H1 (cell line): ENCODE data around the gene ELOVL6. TPM values are rescaled to one million over a fixed set of nuclear protein-coding genes. Genes with fewer than 3 reads are reported as not detected.

ENCODE experiments used
- CTCF ChIA-PET: fragments of 300-600 bp; sonication (Branson Sonifier 250); formaldehyde crosslinking; loops from one replicate; lab custom pipeline; 2021; ENCODE audit not compliant: partially characterized antibody; lab: Charles Lee
- POLR2A ChIA-PET: fragments of 300-600 bp; sonication (Branson Sonifier 250); formaldehyde crosslinking; loops from one replicate; lab custom pipeline; 2021; ENCODE audit warnings: inconsistent platforms; ENCODE audit not compliant: partially characterized antibody; lab: Charles Lee
- DNase-seq, 2 experiments: peaks; one replicate each; pipeline versions ENCODE4 v3.0.0 to v3.0.0-alpha.2; 2010 to 2022; ENCODE audit warnings: low spot score in 2 of 2, low read depth in 1 of 2, mixed read lengths in 1 of 2
- FAIRE-seq: peaks from 2 replicates; lab custom pipeline; 2011; peaks lifted over from hg19 to GRCh38; lab: Jason Lieb, UNC
- H2AFZ ChIP-seq: 2 replicates; pipeline ENCODE4 v1.8.1; 2012; ENCODE audit warnings: low read length, inconsistent platforms
- H2AK5ac ChIP-seq: 2 replicates; pipeline ENCODE4 v1.6.1; 2013; ENCODE audit warnings: low read depth, low read length
- H2BK120ac ChIP-seq: replicated peaks from 2 replicates; pipeline ENCODE3; 2013; ENCODE audit warnings: low read depth, low read length, inconsistent platforms
- H2BK12ac ChIP-seq: 2 replicates; pipeline ENCODE4 v1.6.1; 2013; ENCODE audit warnings: low read depth, low read length
- H2BK15ac ChIP-seq: 2 replicates; pipeline ENCODE4 v1.6.1; 2013; ENCODE audit warnings: low read length
- H2BK20ac ChIP-seq: 2 replicates; pipeline ENCODE4 v1.6.1; 2013; ENCODE audit warnings: low read length
- H2BK5ac ChIP-seq: 2 replicates; pipeline ENCODE4 v1.6.1; 2013; ENCODE audit warnings: low read depth, low read length
- H3K14ac ChIP-seq: 2 replicates; pipeline ENCODE4 v1.6.1; 2013; ENCODE audit warnings: inconsistent platforms; ENCODE audit not compliant: insufficient read length
- H3K18ac ChIP-seq: 2 replicates; pipeline ENCODE4 v1.6.1; 2013; ENCODE audit warnings: low read length; ENCODE audit errors: extremely low read depth
- H3K23ac ChIP-seq: 2 replicates; pipeline ENCODE4 v1.6.1; 2013; ENCODE audit warnings: inconsistent platforms; ENCODE audit not compliant: insufficient read length
- H3K23me2 ChIP-seq: 2 replicates; pipeline ENCODE4 v1.6.1; 2013; ENCODE audit warnings: low read depth, low read length
- H3K27ac ChIP-seq: 2 replicates; pipeline ENCODE4 v1.6.1; 2011; ENCODE audit warnings: low read depth, low read length, inconsistent platforms
- H3K27me3 ChIP-seq, 4 experiments: replicated peaks in 1 of 4; 1 replicate in 1 of 4; 2 replicates in 3 of 4; pipeline versions ENCODE4 v1.6.1 to v1.8.1; 2011 to 2013; ENCODE audit warnings: low read length in 3 of 4, mild to moderate bottlenecking in 3 of 4, inconsistent platforms in 2 of 4, mixed read lengths in 2 of 4, moderate library complexity in 1 of 4; ENCODE audit not compliant: control insufficient read depth in 3 of 4, insufficient read depth in 3 of 4; ENCODE audit errors: extremely low read depth in 1 of 4
- H3K36me3 ChIP-seq, 4 experiments: 2 replicates each; pipeline versions ENCODE4 v1.6.1 to v1.8.1; 2011 to 2013; ENCODE audit warnings: mild to moderate bottlenecking in 4 of 4, low read length in 3 of 4, moderate library complexity in 2 of 4, control low read depth in 1 of 4, inconsistent platforms in 1 of 4; ENCODE audit not compliant: insufficient read depth in 4 of 4, control insufficient read depth in 2 of 4
- H3K4ac ChIP-seq: replicated peaks from 2 replicates; pipeline ENCODE3; 2013; ENCODE audit warnings: low read length, low read depth, mixed read lengths, inconsistent platforms; ENCODE audit not compliant: insufficient read length
- H3K4me1 ChIP-seq, 4 experiments: replicated peaks in 1 of 4; 1 replicate in 1 of 4; 2 replicates in 3 of 4; pipeline versions ENCODE4 v1.6.1 to v1.8.1; 2011 to 2013; ENCODE audit warnings: low read length in 3 of 4, inconsistent platforms in 2 of 4, mixed read lengths in 1 of 4; ENCODE audit not compliant: insufficient read depth in 4 of 4, control insufficient read depth in 3 of 4
- H3K4me2 ChIP-seq, 2 experiments: 2 replicates each; pipeline versions ENCODE4 v1.6.1 to v1.8.1; 2011 to 2013; ENCODE audit warnings: low read depth in 2 of 2, low read length in 2 of 2, control low read depth in 1 of 2, inconsistent platforms in 1 of 2, mild to moderate bottlenecking in 1 of 2; ENCODE audit not compliant: insufficient read depth in 1 of 2
- H3K4me3 ChIP-seq, 4 experiments: fragments of 200-600, 300-600 bp in 1 of 4; sonication (generic), shearing (Covaris generic), sonication (Bioruptor Twin) in 1 of 4; 2 replicates each; pipeline versions ENCODE4 v1.5.1 to v1.8.1; 2011 to 2016; ENCODE audit warnings: low read length in 4 of 4, low read depth in 3 of 4, control low read depth in 2 of 4, inconsistent platforms in 2 of 4, mild to moderate bottlenecking in 2 of 4, mixed read lengths in 1 of 4, moderate library complexity in 1 of 4; ENCODE audit not compliant: insufficient read depth in 2 of 4; ENCODE audit errors: extremely low read depth in 1 of 4
- H3K56ac ChIP-seq: replicated peaks from 2 replicates; pipeline ENCODE3; 2013; ENCODE audit warnings: low read depth, mild to moderate bottlenecking, mixed read lengths, low read length, inconsistent platforms; ENCODE audit not compliant: insufficient read length
- H3K79me1 ChIP-seq: 2 replicates; pipeline ENCODE4 v1.6.1; 2013; ENCODE audit warnings: low read depth, low read length, control low read depth
- H3K79me2 ChIP-seq, 2 experiments: 2 replicates each; pipeline versions ENCODE4 v1.6.1 to v1.8.1; 2012 to 2013; ENCODE audit warnings: low read length in 2 of 2, mild to moderate bottlenecking in 2 of 2, inconsistent platforms in 1 of 2; ENCODE audit not compliant: insufficient read depth in 2 of 2, control insufficient read depth in 1 of 2
- H3K9ac ChIP-seq, 4 experiments: replicated peaks in 1 of 4; 1 replicate in 1 of 4; 2 replicates in 3 of 4; pipeline versions ENCODE4 v1.6.1 to v1.8.1; 2011 to 2013; ENCODE audit warnings: low read depth in 3 of 4, low read length in 3 of 4, control low read depth in 2 of 4, mild to moderate bottlenecking in 2 of 4, moderate library complexity in 2 of 4, inconsistent platforms in 1 of 4; ENCODE audit errors: extremely low read depth in 1 of 4
- H3K9me3 ChIP-seq, 2 experiments: 2 replicates each; pipeline versions ENCODE4 v1.6.1 to v1.8.1; 2012 to 2013; ENCODE audit warnings: mild to moderate bottlenecking in 2 of 2, moderate library complexity in 2 of 2, control low read depth in 1 of 2, inconsistent platforms in 1 of 2, low read depth in 1 of 2, low read length in 1 of 2, mixed read lengths in 1 of 2; ENCODE audit not compliant: insufficient read depth in 2 of 2
- H4K20me1 ChIP-seq, 2 experiments: replicated peaks in 1 of 2; 2 replicates each; pipeline versions ENCODE3 to v1.8.1; 2011 to 2013; ENCODE audit warnings: inconsistent platforms in 2 of 2, low read length in 2 of 2, mild to moderate bottlenecking in 1 of 2; ENCODE audit not compliant: insufficient read depth in 2 of 2, control insufficient read depth in 1 of 2
- H4K5ac ChIP-seq: 2 replicates; pipeline ENCODE4 v1.6.1; 2013; ENCODE audit warnings: low read length, low read depth, mixed read lengths, inconsistent platforms; ENCODE audit not compliant: insufficient read length
- H4K8ac ChIP-seq: 2 replicates; pipeline ENCODE4 v1.8.0; 2013; ENCODE audit warnings: mild to moderate bottlenecking, moderate library complexity, low read length, inconsistent platforms; ENCODE audit not compliant: insufficient read depth; ENCODE audit errors: extremely low read depth
- H4K91ac ChIP-seq: replicated peaks from 2 replicates; pipeline ENCODE3; 2013; ENCODE audit warnings: low read length, mixed read lengths, inconsistent platforms; ENCODE audit not compliant: insufficient read length
- EP300 ChIP-seq, 2 experiments: IDR thresholded peaks; 1 replicate in 1 of 2; 2 replicates in 1 of 2; pipeline ENCODE4 v1.6.1; 2011 to 2012; ENCODE audit warnings: low read depth in 2 of 2, low read length in 2 of 2, mild to moderate bottlenecking in 2 of 2, borderline replicate concordance in 1 of 2, inconsistent platforms in 1 of 2, moderate library complexity in 1 of 2
- WGBS, 2 experiments: shearing (Covaris generic) in 1 of 2; methylation state at CpG; one replicate each; pipeline versions ENCODE4 v1.1.6 to v1.1.7; 2013 to 2015; ENCODE audit warnings: low lambda C conversion rate in 2 of 2, mixed read lengths in 2 of 2, inconsistent platforms in 1 of 2, low coverage in 1 of 2, missing lambda C conversion rate in 1 of 2; ENCODE audit not compliant: insufficient replicate concordance in 2 of 2, insufficient coverage in 1 of 2, insufficient read length in 1 of 2; ENCODE audit errors: extremely low coverage in 1 of 2, missing lambda C conversion rate in 1 of 2; 5-methylcytosine and 5-hydroxymethylcytosine counted together
- polyA plus RNA-seq, 7 experiments: library from polyadenylated mRNA; depleted of rRNA in 3 of 7; stranded (reverse) in 5 of 7; unstranded in 2 of 7; fragments of >200 nt in 5 of 7; fragments of 200-250 nt in 2 of 7; gene quantifications; 1 replicate in 5 of 7; 2 replicates in 1 of 7; 4 replicates in 1 of 7; pipeline versions ENCODE4 v1.2.1 to v1.2.3, GENCODE V29; 2011 to 2013; ENCODE audit warnings: missing spikeins in 2 of 7, mixed read lengths in 2 of 7
- total RNA-seq: library from RNA; stranded (reverse); fragmentation: NEBNext Ultra II Directional; extraction: Animal tissue kit (Norgen Biotek cat#: 25700); gene quantifications from 2 replicates; pipeline ENCODE4 v1.2.1, GENCODE V29; 2021

ELOVL6 gene
- total and polyA plus RNA-seq, 2 of the 8 experiments (the other 6 are each of a cell fraction or from before 2014, with no cell fraction given), result 27.8 to 86.6 TPM

DNA sequence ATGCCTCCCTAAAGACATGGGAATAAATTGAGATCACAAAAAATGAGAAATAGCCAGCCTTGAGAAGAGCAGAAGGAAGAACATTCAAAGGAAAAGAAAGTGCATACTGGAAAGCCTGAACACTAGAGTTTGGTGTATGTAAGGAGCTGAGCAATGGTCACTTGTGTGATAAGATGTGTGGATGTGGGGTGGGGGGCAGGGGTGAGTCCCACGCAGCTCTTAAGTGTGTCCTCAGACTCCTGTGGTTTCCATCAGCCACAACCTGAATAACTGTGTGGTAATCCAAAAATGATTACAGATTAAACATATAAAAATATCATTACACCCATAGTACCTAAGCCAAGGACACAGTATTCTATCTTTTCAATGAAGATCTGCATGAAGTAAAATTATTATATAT lies 59.9 kb downstream of the ELOVL6 start:
- Histone ChIP-seq H3K4me1 (peaks cover 0 to 3% (median 2%) of the 10 kb centered on the region in 4 experiments; a peak in 3 of 7 replicates), H3K23me2 (no peaks in the 10 kb centered on the region), H2AFZ (no peak overlapping the region), H2BK20ac (no peak overlapping the region), H2BK5ac (no peak overlapping the region), H3K27me3 (no peaks in the 10 kb centered on the region), H3K18ac (no peak overlapping the region), H3K4ac (no peak overlapping the region), H2BK15ac (no peak overlapping the region), H3K36me3 (peaks cover 0 to 6% (median 1%) of the 10 kb centered on the region in 4 experiments; a peak in 3 of 8 replicates), H3K79me1 (peaks cover 3% of the 10 kb centered on the region), H3K9ac (no peak overlapping the region), H4K8ac (no peak overlapping the region), H2BK120ac (no peak overlapping the region), H3K56ac (no peak overlapping the region), H3K9me3 (no peaks in the 10 kb centered on the region), H3K79me2 (peaks cover 0 to 17% of the 10 kb centered on the region in 2 experiments; a peak in 1 of 4 replicates), H3K14ac (no peak overlapping the region), H4K91ac (no peak overlapping the region), H3K4me3 (no peak overlapping the region), H4K5ac (no peak overlapping the region), H2AK5ac (no peak overlapping the region), H3K23ac (no peak overlapping the region), H2BK12ac (no peak overlapping the region), H3K4me2 (no peak overlapping the region), H3K27ac (no peak overlapping the region), H4K20me1 (no peaks in the 10 kb centered on the region)
- CTCF ChIA-PET, result interaction anchor here (0.8 kb wide), 1 partner anchor 88 kb away, joined by 4 read pairs; no protein-coding TSS in a partner anchor
- no peak for DNase-seq
- TF ChIP-seq EP300 (IDR thresholded peaks at IDR 0.05; ENCODE audit: borderline replicate concordance in 1 of 2, low read depth in 2 of 2, low read length in 2 of 2), result no peak
- 86% methylated on average over 1 of the region's 1 CpG; no CpG with 5 or more reads in 1 of the 2 experiments for WGBS, 2 experiments
- POLR2A ChIA-PET, result interaction anchor here (0.6 to 2.1 kb wide), 5 partner anchors 8 to 30 kb away, joined by 3 to 6 read pairs (median 3); no protein-coding TSS in a partner anchor
- no peak for FAIRE-seq
